ENCODE data around the gene VSX2.
A peak's percentile ranks its signal among the peaks of the same experiment; 100 is the strongest.

VSX2 gene

GRCh38 chr14:74223016-74223415, 16.2 kb upstream of the VSX2 start:
- no peak for DNase-seq

DNA sequence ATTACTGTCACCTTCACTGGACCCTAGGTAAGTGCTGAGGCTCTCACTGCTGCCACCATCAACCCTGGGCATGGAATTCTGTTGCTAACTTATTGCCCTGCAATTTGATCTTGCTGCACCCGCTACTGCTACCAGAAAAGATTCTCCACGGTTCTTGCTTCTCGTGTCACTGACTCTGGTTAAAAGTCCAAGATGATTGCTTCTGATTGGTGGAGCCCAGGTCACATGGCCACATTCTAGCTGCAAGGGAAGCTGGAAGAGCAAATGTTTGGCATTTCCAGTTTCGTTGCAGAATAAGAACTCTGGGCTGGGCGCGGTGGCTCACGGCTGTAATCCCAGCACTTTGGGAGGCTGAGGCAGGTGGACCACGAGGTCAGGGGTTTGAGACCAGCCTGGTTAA, 7.5 kb upstream of the VSX2 start:
- DNase-seq, result no peak

- DNase-seq, result no peak
Observed at GRCh38 chr14:74235017-74235416, 4.2 kb upstream of the VSX2 start.

DNA sequence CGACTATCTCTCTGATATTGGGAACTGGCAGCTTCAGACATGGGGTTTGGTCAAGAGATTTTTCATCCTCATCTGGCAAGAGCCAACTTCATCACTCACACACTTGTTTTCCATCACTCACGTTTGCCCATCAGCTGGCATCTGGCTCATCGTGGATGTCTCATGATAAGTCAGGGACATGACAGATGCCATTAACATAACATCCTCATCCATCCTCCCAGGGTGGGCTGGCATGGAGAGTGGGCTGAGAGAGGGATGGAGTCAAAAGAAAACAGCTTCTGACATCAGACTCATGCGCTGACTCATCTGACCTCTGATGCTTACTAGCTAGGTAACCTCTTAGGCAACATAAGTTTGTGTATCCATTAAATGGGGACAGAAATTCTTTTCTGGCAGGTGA, 1.8 kb upstream of the VSX2 start:
- no peak for DNase-seq

- no peak for DNase-seq
Observed at GRCh38 chr14:74239848-74240793, 872 bp downstream of the VSX2 start.

DNA sequence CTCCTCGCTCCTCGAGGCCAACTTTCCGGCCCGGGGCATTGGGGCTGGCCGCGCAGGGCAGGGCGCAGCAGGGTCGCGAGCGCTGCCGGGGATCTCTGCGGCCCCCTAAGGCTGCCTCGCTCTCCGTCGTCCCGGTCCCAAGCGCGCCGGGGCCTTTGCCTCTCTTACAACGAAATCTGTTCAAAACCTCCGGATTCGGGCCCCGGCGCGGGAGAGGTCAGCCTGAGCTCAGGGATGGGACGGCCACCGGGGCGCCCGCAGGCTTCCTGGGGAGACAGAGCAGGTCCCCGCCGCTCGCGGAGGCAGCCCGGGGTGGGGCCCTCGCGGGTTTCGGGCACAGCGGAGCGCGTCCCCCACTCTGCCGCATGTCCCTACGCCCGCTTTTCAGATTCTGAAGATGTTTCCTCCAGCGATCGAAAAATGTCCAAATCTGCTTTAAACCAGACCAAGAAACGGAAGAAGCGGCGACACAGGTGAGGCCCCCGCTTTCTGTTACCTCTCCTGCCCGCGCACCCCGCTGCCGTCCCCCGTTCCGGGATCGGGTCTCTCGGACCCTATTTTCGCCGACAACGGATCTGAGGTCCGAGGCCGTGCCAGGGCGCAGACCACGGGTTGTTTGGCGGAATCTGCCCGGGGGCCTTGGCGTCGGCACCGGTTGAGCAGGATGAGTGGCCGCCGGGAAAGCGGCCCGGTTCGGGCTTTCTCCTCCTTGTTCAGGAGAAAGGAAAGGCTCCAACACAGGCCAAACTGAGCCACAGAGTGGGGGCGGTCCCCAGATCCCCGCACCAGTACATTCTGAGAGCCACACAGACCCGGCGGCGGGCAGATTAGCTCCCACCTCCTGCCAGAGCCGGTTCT, 1.8 kb downstream of the VSX2 start:
- DNase-seq, result peak in 1 of 2 donors; percentile 7

- no peak for DNase-seq
Observed at GRCh38 chr14:74241652-74242017, 2.4 kb downstream of the VSX2 start.

DNA sequence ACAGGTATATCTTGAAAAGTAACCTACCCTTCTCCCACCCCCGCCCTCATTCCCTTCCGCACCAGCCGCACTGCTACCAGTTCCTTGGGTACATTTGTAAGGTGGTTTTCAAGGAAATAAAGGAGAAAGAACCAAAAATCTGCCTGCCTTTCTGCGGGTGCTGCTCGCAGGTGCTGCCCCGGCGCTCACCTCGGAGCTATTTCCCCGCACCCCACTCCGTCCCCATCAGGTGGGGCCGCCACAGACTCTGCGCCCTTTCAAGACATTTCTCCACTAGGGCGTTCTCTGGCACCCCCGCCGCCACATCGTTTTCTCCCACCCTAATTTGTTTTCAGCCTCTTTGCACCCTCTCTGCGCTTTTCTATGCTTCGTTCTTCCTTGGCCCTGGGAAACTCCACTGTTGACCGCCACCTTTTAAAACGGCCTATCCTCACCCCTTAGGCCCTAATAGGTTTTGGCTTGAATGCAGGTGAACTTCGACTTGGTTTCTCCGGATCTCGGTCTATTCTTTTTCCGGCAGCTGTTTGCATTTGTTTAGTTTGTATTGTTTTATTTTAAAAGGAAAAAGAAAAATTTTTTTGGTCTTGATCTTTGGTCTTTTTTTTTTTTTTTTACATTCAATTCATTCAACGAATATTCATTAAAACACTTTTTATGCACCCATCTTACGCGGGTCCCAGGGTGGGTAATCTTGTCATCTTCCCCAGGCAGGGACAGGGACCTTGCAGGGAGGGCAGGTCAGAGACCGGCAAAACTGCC, 3.0 kb downstream of the VSX2 start:
- DNase-seq, result no peak

DNA sequence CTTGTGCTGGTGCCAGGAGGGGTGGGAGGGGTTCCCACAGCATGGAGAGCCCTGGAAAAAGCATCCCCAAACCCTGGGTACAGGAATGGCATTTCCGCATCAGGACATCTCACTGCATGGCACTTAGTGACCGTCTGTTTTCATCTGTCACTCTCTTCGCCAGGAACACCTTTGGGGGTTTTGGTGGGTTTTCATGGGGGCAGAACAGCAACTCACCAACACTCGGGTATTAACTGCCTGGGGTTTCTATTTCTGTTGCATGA, 3.5 kb downstream of the VSX2 start:
- DNase-seq, result no peak

- no peak for DNase-seq
Observed at GRCh38 chr14:74243051-74243450, 3.8 kb downstream of the VSX2 start.

- DNase-seq, result no peak
Observed at GRCh38 chr14:74244115-74244514, 4.9 kb downstream of the VSX2 start.

- no peak for DNase-seq
Observed at GRCh38 chr14:74245292-74245691, 6.0 kb downstream of the VSX2 start.

DNA sequence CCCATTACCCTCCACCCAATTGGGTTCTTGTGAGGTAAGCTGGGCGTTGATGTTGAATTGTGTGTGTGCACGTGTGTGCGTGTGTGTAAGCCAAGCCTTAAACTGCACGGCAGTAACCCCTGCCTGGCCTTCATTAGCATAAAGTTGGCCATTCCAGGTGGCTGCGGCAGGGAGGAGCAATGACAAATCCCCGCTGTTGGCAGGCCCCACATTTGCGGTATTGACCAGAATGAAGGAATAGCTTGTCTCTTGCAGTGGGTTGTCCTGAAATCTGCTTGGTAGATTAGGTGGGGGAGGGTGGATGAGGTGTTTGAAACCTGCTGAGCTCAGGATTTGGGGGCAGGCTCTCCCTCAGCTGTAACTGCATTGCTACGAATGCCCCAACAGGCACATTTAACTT, 7.3 kb downstream of the VSX2 start:
- DNase-seq, result no peak

DNA sequence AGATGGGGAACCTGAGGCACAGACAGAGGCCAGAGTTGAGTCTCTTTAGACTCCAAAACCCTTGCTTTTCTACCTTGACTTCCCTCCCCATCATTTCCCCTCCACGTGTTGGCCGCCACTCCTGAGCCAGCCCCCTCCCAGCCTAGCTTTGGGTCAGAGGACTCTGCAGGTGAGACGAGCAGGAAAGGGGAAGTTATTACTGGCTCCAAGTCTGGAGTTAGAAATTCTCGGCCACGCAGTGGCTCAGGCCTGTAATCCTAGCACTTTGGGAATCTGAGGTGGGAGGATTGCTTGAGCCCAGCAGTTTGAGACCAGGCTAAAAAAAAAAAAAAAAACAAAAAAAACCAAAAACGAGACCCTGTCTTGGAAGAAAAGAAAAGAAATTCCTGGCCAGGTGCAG, 8.8 kb downstream of the VSX2 start:
- DNase-seq, result no peak

- no peak for DNase-seq
Observed at GRCh38 chr14:74249433-74250375, 10.5 kb downstream of the VSX2 start.

- DNase-seq, result no peak
Observed at GRCh38 chr14:74255281-74255680, 16.0 kb downstream of the VSX2 start.

- peak; percentile 49 to 66 for DNase-seq
Observed at GRCh38 chr14:74257078-74257940, 18.1 kb downstream of the VSX2 start.

DNA sequence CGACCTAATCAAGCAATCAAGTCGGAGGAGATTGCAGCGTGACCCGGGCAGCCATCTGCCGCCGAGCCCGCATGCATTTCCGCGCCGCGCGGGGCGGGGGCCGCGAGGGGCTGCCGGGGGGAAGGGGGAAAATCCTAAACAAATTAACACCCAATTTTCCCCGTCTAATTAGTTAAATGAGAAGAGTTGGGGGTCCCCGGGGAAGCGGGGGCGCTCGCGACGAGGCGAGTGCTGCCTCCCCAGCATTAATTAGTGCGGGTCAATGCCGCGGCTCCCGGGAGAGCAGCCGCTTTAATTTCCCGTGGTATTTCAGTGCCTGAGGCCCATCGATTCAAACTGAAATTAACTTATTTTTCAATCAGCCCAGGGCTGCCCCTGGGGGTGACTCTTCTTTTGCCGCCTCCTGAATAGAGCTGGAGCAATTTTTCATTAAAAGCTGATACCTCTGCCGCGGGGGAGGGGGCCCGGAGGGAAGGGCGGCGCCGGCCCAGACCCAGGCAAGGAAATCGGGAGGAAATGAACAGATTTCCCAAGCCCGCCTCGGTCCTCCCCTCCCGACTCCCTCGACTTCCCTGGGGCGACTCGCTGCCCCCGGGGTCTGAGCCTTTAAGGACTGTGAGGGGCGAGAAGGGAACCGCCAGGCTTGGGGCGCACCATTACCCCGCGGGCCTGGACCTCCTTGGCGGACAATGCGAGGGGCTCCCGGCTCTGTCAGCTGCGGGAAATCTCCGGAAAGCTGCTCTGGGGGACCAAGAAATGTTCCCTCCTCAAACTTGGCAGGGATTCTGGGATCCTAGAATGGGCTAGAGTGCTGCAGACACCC, 18.9 kb downstream of the VSX2 start:
- no peak for DNase-seq

- DNase-seq, result no peak
Observed at GRCh38 chr14:74258764-74259035, 19.5 kb downstream of the VSX2 start.

DNA sequence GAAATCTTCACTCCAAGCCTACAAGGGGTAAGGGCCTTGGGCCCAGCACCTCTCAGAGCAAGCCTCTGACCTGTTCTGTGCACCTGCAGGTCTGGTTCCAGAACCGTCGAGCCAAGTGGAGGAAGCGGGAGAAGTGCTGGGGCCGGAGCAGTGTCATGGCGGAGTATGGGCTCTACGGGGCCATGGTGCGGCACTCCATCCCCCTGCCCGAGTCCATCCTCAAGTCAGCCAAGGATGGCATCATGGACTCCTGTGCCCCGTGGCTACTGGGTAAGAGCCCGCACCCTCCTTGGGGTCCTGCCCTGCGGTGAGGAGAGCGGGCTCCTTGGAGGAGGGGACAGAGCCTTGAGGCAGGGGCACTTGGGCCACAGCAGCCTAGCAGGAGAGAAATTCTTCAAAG, 20.3 kb downstream of the VSX2 start:
- no peak for DNase-seq
